Fibroblast of lung (primary cell): Measurements from ENCODE around the gene KASH5.

ENCODE experiments used
- EZH2 ChIP-seq: IDR thresholded peaks from 2 replicates; pipeline ENCODE4 v1.5.1; 2012; ENCODE audit warnings: low read length, control low read depth, mild to moderate bottlenecking; ENCODE audit errors: missing control alignments
- TF ChIP-seq, protein P1 (sequence below), 2 donors: IDR thresholded peaks in 1 of 2; conservative IDR thresholded peaks in 1 of 2; 1 replicate in 1 of 2; 2 replicates in 1 of 2; pipeline ENCODE4 v1.5.1; 2011 to 2012; ENCODE audit warnings: low read length in 2 of 2, control low read depth in 1 of 2, inconsistent platforms in 1 of 2, low read depth in 1 of 2, mild to moderate bottlenecking in 1 of 2

DNA sequence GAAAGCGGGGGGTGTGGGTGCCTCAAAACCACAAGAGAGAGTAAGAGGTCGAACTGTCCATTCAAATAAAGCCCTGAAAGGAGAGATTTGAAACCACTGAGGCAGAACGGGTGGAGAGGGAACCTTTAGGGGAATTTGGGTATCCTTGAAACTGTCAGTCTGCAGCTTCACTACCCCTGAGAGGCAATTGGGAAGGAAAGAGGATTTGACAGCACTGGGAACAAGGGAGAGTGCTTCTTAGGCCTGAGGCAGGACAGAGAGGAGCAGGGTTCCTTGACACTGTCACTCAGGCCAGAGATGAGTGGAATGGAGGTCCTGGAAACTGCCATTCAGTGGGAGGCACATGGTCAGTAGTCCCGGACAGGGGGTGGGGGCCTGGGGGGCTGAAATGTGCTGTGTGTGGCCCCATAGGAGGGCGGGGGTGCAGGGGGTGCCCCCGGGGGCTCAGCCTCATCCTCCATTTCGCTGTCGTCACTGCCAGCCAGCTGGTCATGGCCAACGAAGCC, 42.2 kb downstream of the KASH5 start:
- TF ChIP-seq EZH2, result no peak
- TF ChIP-seq, protein P1, sequence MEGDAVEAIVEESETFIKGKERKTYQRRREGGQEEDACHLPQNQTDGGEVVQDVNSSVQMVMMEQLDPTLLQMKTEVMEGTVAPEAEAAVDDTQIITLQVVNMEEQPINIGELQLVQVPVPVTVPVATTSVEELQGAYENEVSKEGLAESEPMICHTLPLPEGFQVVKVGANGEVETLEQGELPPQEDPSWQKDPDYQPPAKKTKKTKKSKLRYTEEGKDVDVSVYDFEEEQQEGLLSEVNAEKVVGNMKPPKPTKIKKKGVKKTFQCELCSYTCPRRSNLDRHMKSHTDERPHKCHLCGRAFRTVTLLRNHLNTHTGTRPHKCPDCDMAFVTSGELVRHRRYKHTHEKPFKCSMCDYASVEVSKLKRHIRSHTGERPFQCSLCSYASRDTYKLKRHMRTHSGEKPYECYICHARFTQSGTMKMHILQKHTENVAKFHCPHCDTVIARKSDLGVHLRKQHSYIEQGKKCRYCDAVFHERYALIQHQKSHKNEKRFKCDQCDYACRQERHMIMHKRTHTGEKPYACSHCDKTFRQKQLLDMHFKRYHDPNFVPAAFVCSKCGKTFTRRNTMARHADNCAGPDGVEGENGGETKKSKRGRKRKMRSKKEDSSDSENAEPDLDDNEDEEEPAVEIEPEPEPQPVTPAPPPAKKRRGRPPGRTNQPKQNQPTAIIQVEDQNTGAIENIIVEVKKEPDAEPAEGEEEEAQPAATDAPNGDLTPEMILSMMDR (conservative IDR thresholded peaks at IDR 0.05 in 1 of 2, IDR thresholded peaks at IDR 0.05 in 1 of 2; ENCODE audit: low read depth in 1 of 2, low read length in 2 of 2), result no peak
